Subcutaneous adipose tissue (tissue), 4 donors: ENCODE measurements around the gene KHK. TPM values are rescaled to one million over a fixed set of nuclear protein-coding genes. Genes with fewer than 3 reads are reported as not detected.

Experiments
- CTCF ChIP-seq: fragments of 450-650 bp; IDR thresholded peaks from one replicate; pipeline ENCODE4 v1.5.1; 2016; ENCODE audit warnings: low read depth, mild to moderate bottlenecking, control low read depth, antibody characterized with exemption, moderate library complexity
- total RNA-seq, 4 donors: library from RNA; depleted of rRNA; stranded (reverse); fragments of >200 nt; gene quantifications; one replicate each; pipeline ENCODE4 v1.1.0, GENCODE V29; 2016

The KHK gene
- total RNA-seq, 4 donors from 2014 or later = 1.1 to 2.9 (median 1.4) TPM

DNA sequence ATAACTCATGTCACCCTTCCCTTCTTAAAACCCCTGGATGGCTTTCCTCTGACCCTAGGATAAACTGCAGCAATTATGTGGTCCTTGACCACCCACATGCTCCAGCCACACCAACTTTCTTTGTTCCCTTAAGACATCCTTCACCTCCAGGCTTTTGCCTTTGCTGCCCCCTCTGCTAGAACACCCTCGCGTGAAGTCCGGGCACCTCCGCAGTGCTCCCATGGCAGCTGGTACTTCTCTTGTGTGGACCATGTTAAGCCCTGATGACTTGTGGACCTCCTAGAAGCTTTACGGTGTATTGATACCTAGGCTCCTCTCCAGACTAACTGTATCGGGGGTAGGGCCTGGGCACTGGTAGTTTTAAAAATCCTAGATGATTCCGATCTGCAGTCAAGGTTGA is 36.2 kb downstream of the KHK start:
- no peak for TF ChIP-seq CTCF

DNA sequence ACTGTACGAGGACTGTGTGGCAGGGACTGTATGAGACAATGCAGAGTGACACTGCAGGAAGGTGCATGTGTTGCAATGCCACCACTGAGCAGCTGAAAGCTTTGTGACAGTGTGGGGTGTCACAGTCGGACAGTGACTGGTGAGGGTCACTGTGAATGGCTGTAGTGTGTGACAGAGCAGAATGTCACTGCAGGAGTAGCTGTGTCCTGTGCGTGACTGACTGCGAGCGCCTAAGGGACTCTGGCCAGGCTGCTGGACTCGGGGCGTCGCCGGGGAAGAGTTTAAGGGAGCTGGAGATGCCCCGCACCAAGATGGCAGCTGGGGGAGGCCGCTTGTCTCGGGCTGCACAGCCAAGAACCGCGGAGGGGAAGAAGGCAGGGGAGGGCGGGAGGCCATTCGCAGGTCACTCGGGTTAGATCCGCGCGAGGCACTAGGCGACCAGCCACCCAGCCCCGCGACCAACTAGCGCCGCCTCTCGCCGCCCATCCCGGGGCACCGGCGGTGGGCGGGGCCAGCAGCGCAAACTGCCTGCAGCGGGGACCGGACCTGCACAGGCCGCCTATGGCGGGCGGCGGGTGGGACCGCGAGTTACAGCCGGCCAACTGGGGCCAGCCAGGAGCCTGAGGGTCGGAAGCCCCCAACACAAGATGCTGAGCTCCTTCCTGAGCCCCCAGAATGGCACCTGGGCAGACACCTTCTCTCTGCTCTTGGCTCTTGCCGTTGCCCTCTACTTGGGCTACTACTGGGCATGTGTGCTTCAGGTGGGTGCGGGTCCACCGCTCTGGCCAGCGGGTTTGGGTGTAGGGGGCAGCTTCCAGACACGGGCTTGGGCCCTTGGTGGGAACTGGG is 37.0 kb downstream of the KHK start, which contains the start of gene ABHD1:
TSS of gene ABHD1 (plus strand) at position 514 of the 849 bp plus-strand sequence. CDS start at position 648, 134 bp downstream.
- TF ChIP-seq CTCF = no peak

DNA sequence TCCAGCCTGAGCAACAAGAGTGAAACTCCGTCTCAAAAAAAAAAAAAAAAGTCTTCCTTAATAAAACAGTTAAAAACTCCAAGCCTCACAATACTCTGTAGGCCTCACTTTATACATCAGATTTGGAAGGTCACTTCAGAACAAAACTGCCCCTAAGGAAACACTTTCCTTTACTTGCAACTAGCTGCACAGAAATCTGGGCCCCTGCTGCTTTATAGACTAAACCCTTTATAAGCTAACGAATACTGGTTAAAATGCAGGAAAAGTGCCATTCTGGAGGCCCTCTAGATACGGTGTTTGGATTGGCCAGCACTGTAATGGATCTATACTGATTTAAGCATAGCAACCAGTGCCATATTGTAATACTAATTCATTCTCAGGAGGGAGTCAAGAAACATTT is 38.5 kb downstream of the KHK start:
- TF ChIP-seq CTCF = no peak

- TF ChIP-seq CTCF = no peak
These were observed 39.7 kb downstream of the KHK start for GRCh38 chr2:27126252-27126710.

DNA sequence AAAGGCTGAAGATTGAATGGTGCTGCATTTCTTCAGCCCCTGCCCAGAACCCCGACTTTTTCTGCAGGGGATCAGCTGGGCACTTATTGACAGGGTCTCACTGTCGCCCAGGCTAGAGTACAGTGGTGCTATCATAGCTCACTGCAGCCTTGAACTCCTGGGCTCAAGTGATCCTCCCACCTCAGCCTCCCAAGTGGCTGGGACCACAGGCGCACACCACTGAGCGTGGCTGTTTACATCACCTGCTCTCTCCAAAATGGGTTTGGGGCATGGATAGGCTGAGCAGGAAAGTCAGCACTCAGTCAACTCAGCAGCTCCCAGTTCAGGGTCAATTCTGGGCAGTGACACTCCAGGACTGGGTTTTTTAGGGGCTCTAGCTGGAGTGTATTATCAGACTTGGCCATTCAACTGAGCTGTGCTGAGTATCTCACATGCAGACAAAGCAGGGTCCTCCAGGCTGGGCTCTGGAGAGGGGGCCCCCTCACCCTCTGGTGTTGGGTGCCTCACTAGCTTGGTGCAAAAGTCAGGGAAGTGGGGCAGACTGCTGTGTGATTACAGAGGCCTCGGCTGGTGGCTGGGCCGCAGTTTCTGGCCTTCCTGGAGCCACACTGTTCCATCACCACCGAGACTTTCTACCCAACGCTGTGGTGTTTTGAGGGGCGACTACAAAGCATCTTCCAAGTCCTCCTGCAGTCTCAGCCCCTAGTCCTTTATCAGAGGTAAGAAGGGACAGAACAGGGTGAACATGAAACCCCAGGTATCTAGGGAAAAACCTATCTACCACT is 41.5 kb downstream of the KHK start:
- TF ChIP-seq CTCF = no peak

GRCh38 chr2:27128668-27129571 is 42.3 kb downstream of the KHK start:
- TF ChIP-seq CTCF = no peak
